ENCODE data around the gene SMCO3.

DNA sequence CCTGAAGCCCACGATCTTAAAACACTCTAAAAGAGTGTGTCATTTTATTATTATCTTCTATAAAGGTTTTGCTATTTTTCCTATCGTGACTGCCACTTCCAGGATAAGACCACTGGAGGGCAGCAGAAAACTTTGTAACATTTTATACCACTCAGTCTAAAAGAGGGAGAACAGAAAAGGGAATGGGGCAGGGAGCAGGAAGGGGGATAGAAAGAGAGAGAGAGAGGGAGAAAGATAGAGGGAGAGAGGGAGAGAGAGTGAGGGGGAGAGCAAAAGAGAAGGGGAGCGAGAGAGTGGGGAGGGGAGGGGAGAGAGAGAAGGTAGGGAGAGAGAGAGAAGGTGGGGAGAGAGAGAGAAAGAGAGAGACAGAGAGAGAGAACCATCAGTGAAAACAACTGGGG lies 31.4 kb upstream of the SMCO3 start:
- TF ChIP-seq HCFC1 (IDR thresholded peaks at IDR 0.05; ENCODE audit: low read length) = no peak
- TF ChIP-seq, protein P1, sequence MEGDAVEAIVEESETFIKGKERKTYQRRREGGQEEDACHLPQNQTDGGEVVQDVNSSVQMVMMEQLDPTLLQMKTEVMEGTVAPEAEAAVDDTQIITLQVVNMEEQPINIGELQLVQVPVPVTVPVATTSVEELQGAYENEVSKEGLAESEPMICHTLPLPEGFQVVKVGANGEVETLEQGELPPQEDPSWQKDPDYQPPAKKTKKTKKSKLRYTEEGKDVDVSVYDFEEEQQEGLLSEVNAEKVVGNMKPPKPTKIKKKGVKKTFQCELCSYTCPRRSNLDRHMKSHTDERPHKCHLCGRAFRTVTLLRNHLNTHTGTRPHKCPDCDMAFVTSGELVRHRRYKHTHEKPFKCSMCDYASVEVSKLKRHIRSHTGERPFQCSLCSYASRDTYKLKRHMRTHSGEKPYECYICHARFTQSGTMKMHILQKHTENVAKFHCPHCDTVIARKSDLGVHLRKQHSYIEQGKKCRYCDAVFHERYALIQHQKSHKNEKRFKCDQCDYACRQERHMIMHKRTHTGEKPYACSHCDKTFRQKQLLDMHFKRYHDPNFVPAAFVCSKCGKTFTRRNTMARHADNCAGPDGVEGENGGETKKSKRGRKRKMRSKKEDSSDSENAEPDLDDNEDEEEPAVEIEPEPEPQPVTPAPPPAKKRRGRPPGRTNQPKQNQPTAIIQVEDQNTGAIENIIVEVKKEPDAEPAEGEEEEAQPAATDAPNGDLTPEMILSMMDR (IDR thresholded peaks at IDR 0.05 in 2 of 3, conservative IDR thresholded peaks at IDR 0.05 in 1 of 3; ENCODE audit: control insufficient read depth in 2 of 3, extremely low read depth in 1 of 3, insufficient read depth in 1 of 3, low read depth in 3 of 3, low read length in 3 of 3) = peak; percentile 61 to 78 (median 62); a peak in 5 of 6 replicates
- TF ChIP-seq, protein P2, sequence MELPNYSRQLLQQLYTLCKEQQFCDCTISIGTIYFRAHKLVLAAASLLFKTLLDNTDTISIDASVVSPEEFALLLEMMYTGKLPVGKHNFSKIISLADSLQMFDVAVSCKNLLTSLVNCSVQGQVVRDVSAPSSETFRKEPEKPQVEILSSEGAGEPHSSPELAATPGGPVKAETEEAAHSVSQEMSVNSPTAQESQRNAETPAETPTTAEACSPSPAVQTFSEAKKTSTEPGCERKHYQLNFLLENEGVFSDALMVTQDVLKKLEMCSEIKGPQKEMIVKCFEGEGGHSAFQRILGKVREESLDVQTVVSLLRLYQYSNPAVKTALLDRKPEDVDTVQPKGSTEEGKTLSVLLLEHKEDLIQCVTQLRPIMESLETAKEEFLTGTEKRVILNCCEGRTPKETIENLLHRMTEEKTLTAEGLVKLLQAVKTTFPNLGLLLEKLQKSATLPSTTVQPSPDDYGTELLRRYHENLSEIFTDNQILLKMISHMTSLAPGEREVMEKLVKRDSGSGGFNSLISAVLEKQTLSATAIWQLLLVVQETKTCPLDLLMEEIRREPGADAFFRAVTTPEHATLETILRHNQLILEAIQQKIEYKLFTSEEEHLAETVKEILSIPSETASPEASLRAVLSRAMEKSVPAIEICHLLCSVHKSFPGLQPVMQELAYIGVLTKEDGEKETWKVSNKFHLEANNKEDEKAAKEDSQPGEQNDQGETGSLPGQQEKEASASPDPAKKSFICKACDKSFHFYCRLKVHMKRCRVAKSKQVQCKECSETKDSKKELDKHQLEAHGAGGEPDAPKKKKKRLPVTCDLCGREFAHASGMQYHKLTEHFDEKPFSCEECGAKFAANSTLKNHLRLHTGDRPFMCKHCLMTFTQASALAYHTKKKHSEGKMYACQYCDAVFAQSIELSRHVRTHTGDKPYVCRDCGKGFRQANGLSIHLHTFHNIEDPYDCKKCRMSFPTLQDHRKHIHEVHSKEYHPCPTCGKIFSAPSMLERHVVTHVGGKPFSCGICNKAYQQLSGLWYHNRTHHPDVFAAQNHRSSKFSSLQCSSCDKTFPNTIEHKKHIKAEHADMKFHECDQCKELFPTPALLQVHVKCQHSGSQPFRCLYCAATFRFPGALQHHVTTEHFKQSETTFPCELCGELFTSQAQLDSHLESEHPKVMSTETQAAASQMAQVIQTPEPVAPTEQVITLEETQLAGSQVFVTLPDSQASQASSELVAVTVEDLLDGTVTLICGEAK (IDR thresholded peaks at IDR 0.05; ENCODE audit: borderline replicate concordance) = no peak
- no peak for TF ChIP-seq MAX (IDR thresholded peaks at IDR 0.05; ENCODE audit: low read depth, low read length)
- TF ChIP-seq CBX5 (IDR thresholded peaks at IDR 0.05; ENCODE audit: low read depth) = no peak
- TF ChIP-seq, protein P3, sequence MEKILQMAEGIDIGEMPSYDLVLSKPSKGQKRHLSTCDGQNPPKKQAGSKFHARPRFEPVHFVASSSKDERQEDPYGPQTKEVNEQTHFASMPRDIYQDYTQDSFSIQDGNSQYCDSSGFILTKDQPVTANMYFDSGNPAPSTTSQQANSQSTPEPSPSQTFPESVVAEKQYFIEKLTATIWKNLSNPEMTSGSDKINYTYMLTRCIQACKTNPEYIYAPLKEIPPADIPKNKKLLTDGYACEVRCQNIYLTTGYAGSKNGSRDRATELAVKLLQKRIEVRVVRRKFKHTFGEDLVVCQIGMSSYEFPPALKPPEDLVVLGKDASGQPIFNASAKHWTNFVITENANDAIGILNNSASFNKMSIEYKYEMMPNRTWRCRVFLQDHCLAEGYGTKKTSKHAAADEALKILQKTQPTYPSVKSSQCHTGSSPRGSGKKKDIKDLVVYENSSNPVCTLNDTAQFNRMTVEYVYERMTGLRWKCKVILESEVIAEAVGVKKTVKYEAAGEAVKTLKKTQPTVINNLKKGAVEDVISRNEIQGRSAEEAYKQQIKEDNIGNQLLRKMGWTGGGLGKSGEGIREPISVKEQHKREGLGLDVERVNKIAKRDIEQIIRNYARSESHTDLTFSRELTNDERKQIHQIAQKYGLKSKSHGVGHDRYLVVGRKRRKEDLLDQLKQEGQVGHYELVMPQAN (conservative IDR thresholded peaks at IDR 0.05) = no peak
- TF ChIP-seq NR2C2 (IDR thresholded peaks at IDR 0.05; ENCODE audit: borderline replicate concordance, control insufficient read depth, insufficient read length, low read depth) = no peak
